ENCODE results near the gene PIEZO2. TPM values are rescaled to one million over a fixed set of nuclear protein-coding genes. Genes with fewer than 3 reads are reported as not detected.

The PIEZO2 gene
- total and polyA plus RNA-seq, 2 donors (not counting 1 experiment from before 2014, with no cell fraction given) = not detected

GRCh38 chr18:10771053-10771709 lies 378.2 kb downstream of the PIEZO2 start:
- ChIA-PET POLR2A (no interaction called here), CTCF (interaction anchor here (1.0 kb wide), 1 partner anchor 16 kb away, joined by 3 read pairs; no protein-coding TSS in a partner anchor)
- WGBS (ENCODE audit: insufficient coverage) = 8% methylated on average over 2 of the region's 3 CpGs
- no peak overlapping the region for H3K4me2 ChIP-seq (replicated peaks; ENCODE audit: low read depth, low read length, poor library complexity, severe bottlenecking)
- H3K4me1 Mint-ChIP-seq = no peaks in the 10 kb centered on the region
- no peak overlapping the region for H3K4me3 Mint-ChIP-seq
- no peak overlapping the region for H2AFZ ChIP-seq (ENCODE audit: insufficient read depth, low read depth, low read length, poor library complexity, severe bottlenecking)
- no peak overlapping the region for H3K27ac ChIP-seq (ENCODE audit: low read length in 2 of 2)
- H3K27me3 ChIP-seq (replicated peaks in 1 of 4; ENCODE audit: control extremely low read depth in 1 of 4, control insufficient read depth in 3 of 4, insufficient read depth in 4 of 4, low read length in 3 of 4) = peaks cover 0 to 3% (median 1%) of the 10 kb centered on the region in 4 experiments
- DNase-seq = no peak
- H3K27ac Mint-ChIP-seq = no peak overlapping the region
- ATAC-seq (ENCODE audit: low read depth) = no peak
- H3K27me3 Mint-ChIP-seq = peaks cover 8% of the 10 kb centered on the region
- TF ChIP-seq, protein P1, sequence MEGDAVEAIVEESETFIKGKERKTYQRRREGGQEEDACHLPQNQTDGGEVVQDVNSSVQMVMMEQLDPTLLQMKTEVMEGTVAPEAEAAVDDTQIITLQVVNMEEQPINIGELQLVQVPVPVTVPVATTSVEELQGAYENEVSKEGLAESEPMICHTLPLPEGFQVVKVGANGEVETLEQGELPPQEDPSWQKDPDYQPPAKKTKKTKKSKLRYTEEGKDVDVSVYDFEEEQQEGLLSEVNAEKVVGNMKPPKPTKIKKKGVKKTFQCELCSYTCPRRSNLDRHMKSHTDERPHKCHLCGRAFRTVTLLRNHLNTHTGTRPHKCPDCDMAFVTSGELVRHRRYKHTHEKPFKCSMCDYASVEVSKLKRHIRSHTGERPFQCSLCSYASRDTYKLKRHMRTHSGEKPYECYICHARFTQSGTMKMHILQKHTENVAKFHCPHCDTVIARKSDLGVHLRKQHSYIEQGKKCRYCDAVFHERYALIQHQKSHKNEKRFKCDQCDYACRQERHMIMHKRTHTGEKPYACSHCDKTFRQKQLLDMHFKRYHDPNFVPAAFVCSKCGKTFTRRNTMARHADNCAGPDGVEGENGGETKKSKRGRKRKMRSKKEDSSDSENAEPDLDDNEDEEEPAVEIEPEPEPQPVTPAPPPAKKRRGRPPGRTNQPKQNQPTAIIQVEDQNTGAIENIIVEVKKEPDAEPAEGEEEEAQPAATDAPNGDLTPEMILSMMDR (IDR thresholded peaks at IDR 0.05) = no peak
- TF ChIP-seq EZH2 (IDR thresholded peaks at IDR 0.05; ENCODE audit: borderline replicate concordance, insufficient read depth, low read depth, low read length, poor library complexity, severe bottlenecking) = no peak
- H3K9me3 Mint-ChIP-seq (ENCODE audit: insufficient read depth) = no peaks in the 10 kb centered on the region
- no peak overlapping the region for H3K4me3 ChIP-seq (ENCODE audit: control extremely low read depth in 1 of 5, extremely low read depth in 1 of 5, insufficient read depth in 1 of 5, low read depth in 2 of 5, low read length in 4 of 5)
- no peak overlapping the region for H3K9ac ChIP-seq (ENCODE audit: low read length)
- no peaks in the 10 kb centered on the region for H4K20me1 ChIP-seq (ENCODE audit: control insufficient read depth, insufficient read depth, low read length, poor library complexity, severe bottlenecking)
- H3K36me3 ChIP-seq (replicated peaks in 1 of 2; ENCODE audit: control extremely low read depth in 1 of 2, control insufficient read depth in 1 of 2, extremely low read depth in 1 of 2, insufficient read depth in 2 of 2, low read length in 1 of 2) = no peaks in the 10 kb centered on the region
- intact Hi-C loops (cut with micrococcal nuclease) = no loop called here
- H3K79me2 ChIP-seq (ENCODE audit: control insufficient read depth, insufficient read depth, low read length) = no peaks in the 10 kb centered on the region
- H3K9me3 ChIP-seq (ENCODE audit: control extremely low read depth in 1 of 3, control insufficient read depth in 2 of 3, insufficient read depth in 1 of 3, low read length in 2 of 3) = no peaks in the 10 kb centered on the region
- H3K4me1 ChIP-seq (ENCODE audit: control insufficient read depth in 2 of 2, insufficient read depth in 2 of 2, low read length in 2 of 2) = no peaks in the 10 kb centered on the region

DNA sequence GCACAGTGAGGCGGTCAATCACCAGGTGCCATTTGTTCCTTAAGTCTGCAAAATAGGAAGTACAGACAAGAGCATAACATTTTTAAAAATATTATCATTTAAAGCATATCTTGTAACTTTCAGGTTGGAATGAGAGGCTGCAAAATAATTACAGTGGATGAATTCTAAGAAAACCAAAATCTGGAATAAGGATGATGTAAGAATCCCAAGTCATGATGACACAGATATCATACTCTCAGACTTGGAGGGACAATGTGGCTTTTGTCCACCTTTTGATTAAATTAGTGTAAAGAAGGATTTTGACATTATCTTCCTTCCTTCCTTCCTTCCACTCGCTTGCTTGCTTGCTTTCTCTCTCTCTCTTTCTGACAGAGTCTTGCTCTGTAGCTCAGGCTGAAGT lies 379.1 kb downstream of the PIEZO2 start:
- ChIA-PET POLR2A (no interaction called here), CTCF (no interaction called here)
- H3K79me2 ChIP-seq (ENCODE audit: control insufficient read depth, insufficient read depth, low read length) = no peaks in the 10 kb centered on the region
- intact Hi-C loops (cut with micrococcal nuclease) = no loop called here
- no peaks in the 10 kb centered on the region for H3K4me1 ChIP-seq (ENCODE audit: control insufficient read depth in 2 of 2, insufficient read depth in 2 of 2, low read length in 2 of 2)
- no peak for ATAC-seq (ENCODE audit: low read depth)
- H3K9ac ChIP-seq (ENCODE audit: low read length) = no peak overlapping the region
- H2AFZ ChIP-seq (ENCODE audit: insufficient read depth, low read depth, low read length, poor library complexity, severe bottlenecking) = no peak overlapping the region
- no peaks in the 10 kb centered on the region for H3K36me3 ChIP-seq (replicated peaks in 1 of 2; ENCODE audit: control extremely low read depth in 1 of 2, control insufficient read depth in 1 of 2, extremely low read depth in 1 of 2, insufficient read depth in 2 of 2, low read length in 1 of 2)
- H3K9me3 ChIP-seq (ENCODE audit: control extremely low read depth in 1 of 3, control insufficient read depth in 2 of 3, insufficient read depth in 1 of 3, low read length in 2 of 3) = no peaks in the 10 kb centered on the region
- no peak for DNase-seq
- no peaks in the 10 kb centered on the region for H4K20me1 ChIP-seq (ENCODE audit: control insufficient read depth, insufficient read depth, low read length, poor library complexity, severe bottlenecking)
- whole genome bisulfite sequencing (ENCODE audit: insufficient coverage) = no CpG with 5 or more reads among the region's 2 CpGs
- H3K4me2 ChIP-seq (replicated peaks; ENCODE audit: low read depth, low read length, poor library complexity, severe bottlenecking) = no peak overlapping the region
- no peak overlapping the region for H3K4me3 ChIP-seq (ENCODE audit: control extremely low read depth in 1 of 5, extremely low read depth in 1 of 5, insufficient read depth in 1 of 5, low read depth in 2 of 5, low read length in 4 of 5)
- Mint-ChIP-seq H3K4me1 (no peaks in the 10 kb centered on the region), H3K4me3 (no peak overlapping the region), H3K9me3 (ENCODE audit: insufficient read depth) (no peaks in the 10 kb centered on the region), H3K27ac (no peak overlapping the region), H3K27me3 (peaks cover 8% of the 10 kb centered on the region)
- no peak overlapping the region for H3K27ac ChIP-seq (ENCODE audit: low read length in 2 of 2)
- H3K27me3 ChIP-seq (replicated peaks in 1 of 4; ENCODE audit: control extremely low read depth in 1 of 4, control insufficient read depth in 3 of 4, insufficient read depth in 4 of 4, low read length in 3 of 4) = peaks cover 0 to 3% (median 1%) of the 10 kb centered on the region in 4 experiments
- no peak for TF ChIP-seq EZH2 (IDR thresholded peaks at IDR 0.05; ENCODE audit: borderline replicate concordance, insufficient read depth, low read depth, low read length, poor library complexity, severe bottlenecking)
- TF ChIP-seq, protein P1 (IDR thresholded peaks at IDR 0.05) = no peak

Measured in B cell (primary cell).